GM19351 (cell line): ENCODE measurements around the gene C14orf180.

Experiments used
- ATAC-seq: cut with Tn5 transposase; IDR thresholded peaks from one replicate; pipeline ENCODE4 v1.9.1; 2021; ENCODE audit warnings: mild to moderate bottlenecking, moderate library complexity; ENCODE audit not compliant: unreplicated experiment

The C14orf180 gene

DNA sequence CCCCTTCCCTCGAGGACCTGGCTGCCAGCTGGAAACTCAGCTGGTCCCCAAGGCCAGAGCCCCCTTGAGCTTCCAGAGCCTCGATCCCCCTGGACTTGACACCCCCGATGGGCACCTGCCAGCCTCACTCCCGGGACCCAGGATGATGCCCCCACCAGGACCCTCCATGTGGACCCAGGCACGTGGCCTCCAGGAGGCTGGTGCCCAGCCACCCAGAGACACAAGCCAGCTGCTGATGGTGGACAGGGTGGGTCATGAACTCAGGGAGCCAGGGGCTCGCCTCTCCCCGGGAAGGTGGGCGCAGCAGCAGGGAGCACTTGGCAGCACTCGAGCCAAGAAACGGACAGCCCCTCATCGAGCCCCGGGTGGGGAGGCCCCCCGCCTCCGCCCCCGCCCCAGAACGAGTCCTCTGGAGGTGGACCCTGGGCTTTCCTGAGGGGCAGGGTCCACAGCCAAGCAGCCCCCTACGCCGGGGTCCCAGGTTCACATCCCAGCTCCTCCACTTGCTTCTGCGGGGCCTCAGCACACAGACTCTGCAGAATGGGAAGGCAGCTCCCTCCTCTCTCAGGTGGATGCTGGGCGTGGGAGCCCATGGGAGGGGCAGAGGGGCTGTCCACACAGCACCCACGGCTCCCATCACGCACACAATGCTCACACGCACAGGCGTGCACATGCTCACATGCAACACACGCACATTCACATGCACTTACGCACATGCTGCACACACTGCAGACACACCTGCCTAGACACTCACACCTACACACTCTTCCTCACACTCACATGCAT, 12.1 kb downstream of the C14orf180 start:
- no peak for ATAC-seq

DNA sequence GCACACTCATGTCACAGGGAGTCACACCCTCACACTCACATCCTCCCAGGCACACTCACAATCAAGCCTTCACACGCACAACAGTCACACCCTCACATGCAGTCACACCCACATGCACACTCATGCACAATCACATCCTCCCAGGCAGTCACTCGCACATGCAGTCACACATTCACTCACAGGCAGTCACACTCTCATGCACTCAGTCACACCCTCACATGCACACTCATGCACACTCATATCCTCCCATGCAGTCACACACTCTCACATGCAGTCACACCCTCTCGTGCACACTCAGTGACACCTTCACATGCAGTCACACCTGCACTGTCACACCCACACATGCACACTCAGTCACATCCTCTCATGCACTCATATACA, 12.7 kb downstream of the C14orf180 start:
- ATAC-seq = no peak

DNA sequence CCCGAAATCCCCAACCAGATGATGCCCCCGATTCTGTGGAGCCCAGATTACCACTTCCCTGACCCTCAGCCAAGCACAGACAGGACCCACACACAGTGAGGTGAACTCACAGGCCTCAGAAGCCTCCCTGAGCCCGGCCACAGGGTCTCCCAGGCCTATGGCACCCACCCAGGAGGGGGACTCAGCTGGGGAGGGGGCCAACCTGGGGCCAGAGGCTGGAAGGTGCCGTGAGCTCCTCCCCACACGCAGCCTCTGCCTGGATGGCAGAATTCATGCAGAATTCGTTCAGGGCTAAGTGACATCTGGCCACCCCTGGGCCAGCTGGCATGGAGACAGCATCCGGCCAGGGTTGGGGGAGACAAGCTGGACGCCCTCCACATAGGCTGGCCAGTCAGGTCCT, 13.2 kb downstream of the C14orf180 start:
- no peak for ATAC-seq

DNA sequence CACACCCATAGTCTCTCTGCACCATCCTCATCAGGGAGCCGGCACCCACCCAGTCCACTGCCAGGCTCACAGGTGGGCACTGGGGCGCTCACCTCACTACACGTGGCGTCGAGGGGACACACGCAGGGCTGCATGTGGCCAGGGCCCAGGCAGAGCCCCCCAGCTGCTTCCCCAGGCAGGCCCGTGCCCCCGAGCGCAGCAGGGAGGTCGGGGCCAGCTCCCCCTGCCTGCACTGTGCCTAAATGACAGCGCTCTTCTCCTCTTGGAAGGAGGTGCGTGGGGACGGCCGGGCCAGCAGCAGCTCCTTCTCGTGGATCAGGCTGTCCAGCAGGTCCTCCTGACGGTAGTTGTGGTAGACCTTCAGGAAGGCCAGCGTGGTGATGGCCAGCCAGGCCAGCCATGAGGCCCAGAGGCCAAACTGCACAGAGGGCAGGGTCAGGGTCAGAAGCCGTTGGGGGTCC, 13.7 kb downstream of the C14orf180 start:
- ATAC-seq = no peak

DNA sequence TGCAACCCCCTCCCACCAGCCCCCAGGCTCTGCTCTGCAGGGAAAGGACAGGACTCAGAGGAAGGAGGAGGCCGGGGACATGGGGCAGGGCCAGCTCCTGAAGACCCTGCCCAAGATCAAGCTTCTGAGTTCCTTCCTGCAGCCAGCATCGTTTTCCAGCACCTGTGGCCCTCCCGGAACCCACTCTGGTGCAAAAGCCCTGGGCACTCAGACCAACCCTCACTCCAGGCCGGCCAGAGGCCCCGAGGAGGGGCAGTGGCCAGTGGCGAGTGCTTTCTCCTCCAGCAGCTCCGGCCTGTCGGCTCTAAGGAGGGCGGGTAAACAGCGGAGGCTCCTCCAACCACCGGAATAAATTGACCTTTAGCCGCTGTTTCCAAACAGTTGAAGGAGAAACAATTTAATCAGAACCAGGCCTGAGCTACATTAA, 14.2 kb downstream of the C14orf180 start:
- ATAC-seq = no peak

DNA sequence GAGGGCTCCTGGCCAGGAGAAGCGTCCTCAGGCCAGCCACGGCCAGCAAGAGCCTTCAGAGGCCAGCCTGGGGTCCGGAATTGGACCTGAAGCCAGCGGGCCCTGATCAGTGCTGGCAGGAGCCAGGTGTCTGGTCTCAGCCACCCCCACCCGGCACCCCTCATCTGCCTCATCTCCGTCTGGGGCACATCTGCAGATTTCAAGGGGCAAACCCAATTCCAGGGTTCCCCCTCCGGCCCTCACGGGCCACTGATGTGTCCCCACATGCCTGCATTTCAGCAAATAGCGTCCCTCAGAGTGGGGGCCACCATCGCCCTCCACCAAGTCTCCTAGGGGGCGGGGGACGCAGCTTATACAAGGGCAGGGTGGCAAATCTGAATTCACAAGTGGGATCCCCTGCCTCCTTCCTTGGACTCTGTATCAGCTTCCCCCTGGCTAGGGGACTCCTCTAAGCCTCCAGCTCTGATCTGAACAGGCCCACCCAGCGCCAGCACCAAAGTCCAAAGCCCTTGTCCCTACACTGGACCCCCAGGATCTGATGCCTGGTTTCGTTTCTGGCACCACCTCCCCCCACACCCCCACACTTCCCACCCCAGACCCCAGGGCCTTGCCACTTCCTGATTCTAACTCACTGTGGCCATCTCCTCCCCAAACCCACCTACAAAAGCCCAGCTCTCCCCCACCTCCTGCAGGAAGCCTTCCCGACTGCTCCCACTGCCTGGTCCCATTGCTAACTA, 14.9 kb downstream of the C14orf180 start:
- no peak for ATAC-seq

DNA sequence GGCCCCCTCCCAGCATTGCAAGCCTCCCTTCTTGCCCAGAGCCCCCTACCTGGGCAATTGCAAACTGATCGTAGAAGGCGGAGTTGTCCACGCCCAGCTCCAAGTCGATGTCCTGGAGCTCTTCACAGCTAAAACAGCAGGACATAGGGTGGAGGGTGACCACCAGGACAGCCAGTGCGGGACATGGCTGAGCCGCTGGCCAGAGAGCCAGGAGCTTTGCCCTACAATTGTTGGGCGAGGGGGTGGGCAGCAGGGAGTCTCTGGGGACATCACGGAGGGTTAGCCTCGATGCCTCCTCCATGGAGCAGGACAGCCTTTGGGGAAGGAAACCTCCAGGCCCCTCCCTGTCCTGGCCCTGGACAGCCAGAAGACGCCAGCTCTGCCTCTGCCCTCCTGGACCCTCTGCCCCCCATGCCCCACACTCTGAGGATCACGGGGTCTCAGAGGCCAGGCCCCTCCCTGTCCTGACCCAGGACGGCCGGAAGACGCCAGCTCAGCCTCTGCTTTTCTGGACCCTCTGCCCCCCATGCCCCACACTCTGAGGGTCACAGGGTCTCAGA, 15.6 kb downstream of the C14orf180 start:
- ATAC-seq = no peak

DNA sequence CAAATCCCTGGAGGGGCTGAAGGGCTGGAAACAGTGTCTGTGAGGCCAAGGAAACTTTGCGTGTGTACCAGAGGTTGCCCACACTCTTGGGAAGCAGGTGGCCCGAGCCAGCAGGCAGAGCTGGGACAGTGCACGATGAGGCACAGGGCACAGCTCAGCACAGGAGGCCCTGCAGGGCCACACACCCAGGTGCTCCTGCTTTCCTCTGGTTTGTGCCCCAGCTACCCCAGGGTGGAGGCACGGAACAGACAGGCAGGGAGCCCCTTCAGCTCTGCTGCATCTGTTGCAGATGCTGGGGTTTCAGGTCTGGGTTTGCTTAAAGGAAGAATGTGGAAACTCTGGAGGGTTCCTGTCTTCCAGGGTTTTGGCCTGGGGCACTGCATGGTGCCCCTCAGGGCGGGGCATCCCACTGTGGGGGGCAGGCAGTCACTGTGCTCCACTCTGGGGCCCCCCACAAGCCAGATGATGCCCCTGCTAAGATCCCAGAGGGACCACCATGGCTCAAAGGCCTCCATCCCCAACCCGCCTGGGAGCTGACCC, 16.4 kb downstream of the C14orf180 start:
- ATAC-seq = no peak

DNA sequence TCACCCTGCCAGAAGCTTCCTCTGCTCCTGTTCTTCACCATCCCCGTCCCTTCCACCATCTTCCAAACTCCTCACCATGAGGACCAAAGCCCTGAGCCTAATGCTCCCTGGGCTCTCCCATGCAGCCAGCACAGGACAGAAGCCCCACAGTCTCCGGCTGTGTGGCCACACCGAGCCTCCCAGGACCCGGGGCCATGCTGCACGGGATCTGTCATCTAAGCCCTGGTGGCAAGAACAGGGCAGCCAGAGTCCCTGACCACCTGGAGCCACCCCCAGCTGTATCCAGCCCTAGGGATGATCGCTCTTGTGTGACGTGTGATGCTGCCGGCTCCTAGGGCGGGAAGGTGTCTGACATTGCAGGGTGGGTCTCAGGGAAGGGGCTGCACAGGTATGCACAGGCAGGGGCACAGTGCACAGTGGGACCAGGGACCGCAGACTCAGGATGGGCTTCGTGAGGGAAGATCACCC, 16.9 kb downstream of the C14orf180 start:
- ATAC-seq = no peak

DNA sequence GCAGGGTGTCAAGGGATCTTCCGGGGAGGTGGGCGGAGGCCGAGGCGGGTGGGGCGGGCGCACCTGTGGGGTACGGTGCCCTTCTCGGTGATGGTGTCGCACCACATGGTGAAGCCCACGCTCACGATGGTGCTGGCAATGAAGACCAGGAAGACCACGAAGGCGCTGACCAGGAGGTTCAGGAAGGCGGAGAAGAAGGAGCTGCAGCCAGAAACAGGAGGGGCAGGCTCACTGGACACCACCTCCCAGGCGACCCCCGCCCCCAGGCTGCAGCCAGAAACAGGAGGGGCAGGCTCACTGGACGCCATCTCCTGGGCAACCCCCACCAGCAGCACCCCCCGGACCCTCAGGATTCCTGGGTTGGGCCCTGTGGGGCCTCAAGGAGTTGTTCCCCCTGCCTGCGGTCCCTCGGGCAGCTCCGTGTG, 17.4 kb downstream of the C14orf180 start:
- ATAC-seq = no peak

DNA sequence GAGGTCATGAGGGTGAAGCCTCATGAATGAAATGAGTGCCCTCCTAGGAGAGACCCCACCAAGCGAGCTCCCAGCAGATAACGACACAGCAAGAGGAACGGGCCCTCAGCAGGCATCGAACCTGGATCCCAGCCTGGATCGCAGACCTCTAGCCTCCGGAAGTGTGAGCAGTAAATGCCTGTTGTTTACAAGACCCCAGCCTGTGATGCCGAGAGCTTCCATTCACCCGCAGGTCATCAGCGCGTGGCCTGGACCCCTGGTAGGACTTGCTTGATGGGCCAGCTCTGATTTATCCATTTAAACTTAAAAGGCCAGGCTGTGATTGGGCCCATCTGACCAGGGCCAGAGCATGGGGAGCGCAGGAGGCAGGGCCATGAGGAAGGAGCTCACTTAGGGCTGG, 18.0 kb downstream of the C14orf180 start:
- ATAC-seq = no peak

DNA sequence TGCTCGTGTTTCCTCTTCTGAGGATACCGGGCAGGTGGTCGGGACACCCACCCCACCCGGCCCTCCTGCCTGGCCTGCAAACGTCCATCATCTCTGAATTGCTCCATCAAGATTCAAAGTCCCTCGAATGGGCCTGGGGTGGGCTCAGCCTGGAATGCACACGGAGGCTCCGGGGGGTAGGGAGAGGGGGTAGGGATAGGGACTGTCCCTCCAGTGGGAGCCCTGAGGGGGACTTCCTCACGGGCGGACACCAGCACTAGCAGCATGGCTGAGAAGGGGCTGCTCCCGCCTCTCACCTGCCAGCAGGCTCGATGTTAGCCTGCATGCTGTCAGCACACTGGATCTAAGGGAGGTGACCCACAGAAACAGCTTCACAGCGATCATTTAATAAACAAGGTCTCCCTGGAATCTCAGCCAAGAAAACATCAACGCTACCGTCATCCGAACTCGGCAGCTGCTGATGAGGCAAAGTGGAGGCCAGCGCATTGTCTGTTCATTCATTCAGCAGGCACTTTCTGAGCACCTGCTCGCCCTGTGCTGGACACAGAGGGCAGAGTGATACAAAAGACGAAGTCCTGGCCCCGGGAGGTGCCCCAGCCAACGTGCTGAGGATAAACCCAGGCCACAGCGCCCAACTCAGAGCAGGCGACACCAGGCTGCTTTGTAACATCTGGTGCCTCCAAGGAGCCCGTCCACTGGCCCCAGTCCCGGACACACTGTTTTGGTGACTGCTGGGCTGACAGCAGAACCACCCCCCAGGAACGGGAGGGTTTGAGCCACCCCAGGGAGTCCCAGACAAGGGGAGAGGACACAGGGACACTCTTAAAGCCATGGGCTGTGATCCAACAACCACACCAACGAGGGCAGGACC, 18.7 kb downstream of the C14orf180 start:
- ATAC-seq = no peak

DNA sequence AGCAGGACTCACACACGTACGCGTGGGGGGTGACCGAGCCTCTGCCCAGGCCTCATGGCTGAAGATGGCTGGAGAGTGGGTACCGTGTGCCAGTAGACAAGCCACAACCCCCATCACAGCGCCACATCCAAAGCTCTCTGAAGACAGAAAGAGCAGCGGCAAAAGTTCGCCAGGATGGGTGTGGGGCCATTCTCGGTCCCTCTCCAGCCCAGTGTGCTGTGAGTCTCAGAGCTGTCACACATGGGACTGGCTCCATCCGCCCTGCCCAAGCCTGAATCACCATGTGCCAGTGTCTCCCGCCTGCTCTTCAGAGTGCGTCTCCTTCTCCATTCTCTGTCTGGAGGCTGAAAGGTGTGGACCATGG, 19.3 kb downstream of the C14orf180 start:
- no peak for ATAC-seq

DNA sequence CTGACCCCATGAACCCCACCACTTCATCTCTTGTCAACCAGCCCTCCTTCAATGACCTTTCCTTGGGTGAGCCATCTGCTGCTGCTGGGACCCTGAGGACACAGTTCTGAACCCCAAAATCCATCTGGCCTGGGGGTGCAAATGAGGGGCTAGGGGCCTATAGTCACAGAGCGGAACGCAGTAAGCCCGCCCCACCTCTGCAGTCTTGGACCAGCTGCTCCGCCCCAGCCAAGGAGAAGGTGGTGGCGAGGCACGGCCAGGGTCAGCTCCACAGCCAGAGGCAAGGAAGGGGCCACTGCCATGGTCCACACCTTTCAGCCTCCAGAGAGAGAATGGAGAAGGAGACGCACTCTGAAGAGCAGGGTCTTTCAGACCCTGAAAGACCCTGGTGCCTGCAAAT, 19.9 kb downstream of the C14orf180 start:
- ATAC-seq = no peak

DNA sequence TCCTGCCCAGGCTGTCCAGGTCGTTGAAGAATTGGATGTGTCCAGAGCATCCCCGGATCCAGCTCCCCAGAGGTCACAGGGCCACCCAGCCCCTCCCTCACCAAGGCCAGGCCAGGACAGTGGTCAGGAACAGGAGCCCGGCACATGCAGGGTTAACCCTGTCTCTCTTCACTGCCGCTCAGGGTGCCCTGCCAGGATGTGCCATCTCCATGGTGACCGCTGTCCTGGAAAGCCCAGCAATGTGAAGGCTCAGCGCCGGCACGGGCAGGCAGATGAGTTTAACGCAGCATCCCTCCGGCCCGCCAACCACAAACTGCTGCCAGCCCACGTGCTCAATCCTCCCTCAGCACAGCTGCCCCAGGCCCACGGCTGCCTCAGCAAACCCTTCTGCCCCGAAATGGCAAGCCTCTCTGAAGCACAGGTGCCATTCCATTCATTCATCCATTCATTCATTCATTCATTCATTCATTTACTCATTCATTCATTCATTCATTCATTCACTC, 20.6 kb downstream of the C14orf180 start:
- ATAC-seq = no peak

DNA sequence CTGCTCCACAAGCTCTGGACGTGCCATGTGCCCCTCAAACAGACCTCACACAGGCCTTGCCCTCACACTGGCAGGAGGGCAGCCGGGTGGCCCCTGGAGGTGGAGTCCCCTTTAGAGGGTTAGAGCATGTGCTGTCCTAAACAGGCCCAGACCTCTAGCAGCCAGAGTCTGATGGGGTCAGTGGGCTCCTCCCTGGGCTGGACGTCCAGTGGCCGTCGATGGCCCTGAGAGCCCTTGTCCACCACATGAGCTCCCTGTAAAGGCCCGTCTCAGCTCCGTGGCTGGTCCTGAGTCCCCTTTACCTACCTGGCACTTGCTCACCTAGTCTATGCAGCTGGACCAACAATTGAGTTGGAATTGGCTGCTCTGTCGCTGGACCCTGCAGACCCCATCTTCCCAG, 21.2 kb downstream of the C14orf180 start:
- no peak for ATAC-seq

DNA sequence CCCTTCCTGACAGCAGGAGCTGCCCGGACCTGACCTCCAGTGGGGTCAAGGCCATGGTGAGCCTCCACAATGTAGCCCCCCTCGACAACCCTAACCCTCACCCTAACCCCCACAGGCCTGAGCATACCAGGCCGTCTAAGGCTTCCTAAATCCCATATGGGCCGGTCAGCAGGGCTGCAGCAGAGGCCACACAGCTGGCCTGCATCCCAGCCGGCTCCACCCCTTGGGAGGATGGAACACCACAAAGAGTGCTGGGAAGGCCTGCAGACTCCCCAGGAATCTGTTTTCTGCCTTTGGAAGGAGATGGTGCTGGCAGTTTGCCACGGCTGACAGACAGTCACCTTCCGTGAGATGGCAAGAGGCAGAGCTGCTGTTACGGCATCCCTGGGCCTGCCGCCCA, 22.2 kb downstream of the C14orf180 start:
- no peak for ATAC-seq

DNA sequence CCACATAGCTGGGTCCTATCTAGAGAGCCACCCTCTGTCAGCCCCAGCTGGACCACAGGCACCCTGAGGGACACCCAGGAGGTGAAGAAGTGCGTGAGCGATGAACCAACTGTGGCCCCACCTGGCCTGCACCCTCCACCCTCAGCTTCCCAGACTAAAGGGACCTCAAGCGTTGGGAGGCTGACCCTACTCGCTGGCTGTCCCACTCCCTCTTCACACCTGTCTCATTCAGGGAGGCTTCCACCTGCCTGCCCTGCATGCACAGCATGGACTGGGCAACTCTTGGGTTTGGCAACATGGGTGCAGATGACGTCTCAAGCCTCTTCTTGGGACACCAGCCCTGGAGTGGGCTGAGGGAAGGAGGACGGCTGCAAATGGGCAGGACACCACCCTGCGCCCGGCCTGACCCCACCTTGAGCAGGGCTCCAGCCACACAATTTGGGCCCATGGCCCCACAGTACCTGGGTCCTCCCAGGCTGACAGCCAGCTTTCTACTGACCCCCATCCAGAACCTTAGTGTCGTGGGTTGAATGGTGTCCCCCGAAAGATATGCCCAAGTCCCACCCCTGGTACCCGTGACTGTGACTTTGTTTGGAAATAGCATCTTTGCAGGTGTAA, 22.9 kb downstream of the C14orf180 start:
- no peak for ATAC-seq

DNA sequence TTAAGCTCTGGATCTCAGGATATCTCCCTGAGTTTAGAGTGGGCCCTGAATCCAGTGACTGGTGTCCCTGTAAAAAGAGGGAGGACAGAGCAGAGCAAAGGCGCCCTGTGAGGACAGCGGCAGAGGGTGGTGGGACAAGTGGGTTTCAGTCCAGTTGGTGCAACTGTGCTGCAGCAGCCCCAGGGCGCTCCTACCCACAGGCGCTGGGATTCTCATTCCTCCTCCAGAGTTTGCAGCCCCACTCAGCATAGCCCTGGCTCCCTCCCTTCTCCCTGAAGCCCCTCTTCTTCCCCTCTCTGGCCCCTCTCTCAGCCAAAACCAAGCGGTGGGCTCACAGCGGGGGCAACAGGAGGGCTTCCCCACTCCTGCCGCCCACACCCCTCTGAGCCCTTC, 23.4 kb downstream of the C14orf180 start:
- ATAC-seq = no peak
